GM12878 (cell line): Measurements from ENCODE around the gene GSS. TPM values are rescaled to one million over a fixed set of nuclear protein-coding genes. Genes with fewer than 3 reads are reported as not detected.

Experiments used
- ATAC-seq: fragments of 200-7000 bp; cut with Tn5 transposase; 3 replicates; pipeline ENCODE4 v1.9.1; 2020; ENCODE audit warnings: mild to moderate bottlenecking, moderate library complexity
- BruUV-seq: library from RNA; stranded (reverse); fragments of 400-500 nt; replicated peaks from 2 replicates; lab custom pipeline; 2021; lab: Mats Ljungman, UMichigan
- CTCF ChIA-PET: fragments of 300-600 bp; sonication (Branson Sonifier 250); formaldehyde crosslinking; extraction: SDS; loops from one replicate; lab custom pipeline; 2021; ENCODE audit warnings: inconsistent platforms; lab: Yijun Ruan, JAX
- POLR2A ChIA-PET: fragments of 350-600 bp; formaldehyde crosslinking; extraction: SDS; loops from one replicate; lab custom pipeline; 2021; ENCODE audit warnings: inconsistent platforms; lab: Charles Lee
- RAD21 ChIA-PET: fragments of 300-600 bp; sonication (Branson Sonifier 250); formaldehyde crosslinking; loops from one replicate; lab custom pipeline; 2023; ENCODE audit warnings: antibody characterized with exemption; ENCODE audit not compliant: unreplicated experiment; lab: Charles Lee
- SMC1A ChIA-PET: fragments of 300-600 bp; sonication (Branson Sonifier 250); formaldehyde crosslinking; loops from one replicate; lab custom pipeline; 2023; ENCODE audit not compliant: unreplicated experiment, uncharacterized antibody; lab: Charles Lee
- DNase-seq: peaks from one replicate; pipeline ENCODE4 v3.0.0-alpha.2; 2011; ENCODE audit warnings: low read depth, low spot score
- FAIRE-seq: peaks from 3 replicates; lab custom pipeline; 2011; peaks lifted over from hg19 to GRCh38; lab: Jason Lieb, UNC
- H2AFZ ChIP-seq: 2 replicates; pipeline ENCODE4 v1.6.0; 2011; ENCODE audit warnings: low read depth, low read length, control low read depth; ENCODE audit not compliant: control insufficient read depth
- H3K27ac ChIP-seq: 2 replicates; pipeline ENCODE4 v1.5.1; 2011; ENCODE audit warnings: control low read depth; ENCODE audit not compliant: control insufficient read depth, insufficient read depth
- H3K27me3 ChIP-seq, 2 experiments: replicated peaks in 1 of 2; 2 replicates each; pipeline versions ENCODE4 v1.6.0 to v1.6.1; 2011; ENCODE audit warnings: low read length in 1 of 2; ENCODE audit not compliant: control insufficient read depth in 2 of 2, insufficient read depth in 2 of 2
- H3K36me3 ChIP-seq, 2 experiments: 2 replicates each; pipeline ENCODE4 v1.5.1; 2011; ENCODE audit warnings: low read length in 1 of 2; ENCODE audit not compliant: control insufficient read depth in 2 of 2, insufficient read depth in 2 of 2
- H3K4me1 ChIP-seq: 2 replicates; pipeline ENCODE4 v1.6.1; 2011; ENCODE audit warnings: mild to moderate bottlenecking, low read length, moderate library complexity, mixed read lengths; ENCODE audit not compliant: control insufficient read depth, insufficient read depth
- H3K4me2 ChIP-seq: 2 replicates; pipeline ENCODE4 v1.6.0; 2011; ENCODE audit warnings: control low read depth; ENCODE audit not compliant: control insufficient read depth, insufficient read depth
- H3K4me3 ChIP-seq: fragments of 200-600 bp; sonication (generic); 2 replicates; pipeline ENCODE4 v1.5.1; 2016
- H3K79me2 ChIP-seq: 2 replicates; pipeline ENCODE4 v1.6.0; 2011; ENCODE audit warnings: low read length; ENCODE audit not compliant: control insufficient read depth, insufficient read depth
- H3K9ac ChIP-seq: 2 replicates; pipeline ENCODE4 v1.8.0; 2011; ENCODE audit warnings: low read length, control low read depth, mixed read lengths; ENCODE audit not compliant: control insufficient read depth, insufficient read depth
- H3K9me3 ChIP-seq: replicated peaks from 3 replicates; pipeline ENCODE4 v1.5.1; 2011; ENCODE audit warnings: mild to moderate bottlenecking, low read length; ENCODE audit not compliant: control insufficient read depth, insufficient read depth
- H4K20me1 ChIP-seq: 2 replicates; pipeline ENCODE4 v1.6.0; 2011; ENCODE audit not compliant: control insufficient read depth, insufficient read depth
- CHD2 ChIP-seq: IDR thresholded peaks from 2 replicates; pipeline ENCODE4 v1.6.1; 2011; ENCODE audit warnings: low read depth, low read length, improper control_type of control experiment, borderline replicate concordance
- CUX1 ChIP-seq: IDR thresholded peaks from 2 replicates; pipeline ENCODE4 v1.6.1; 2012; ENCODE audit warnings: improper control_type of control experiment, low read depth, low read length; ENCODE audit not compliant: insufficient replicate concordance
- WGBS: methylation state at CpG from one replicate; pipeline ENCODE4 v1.1.6; 2016; ENCODE audit warnings: low lambda C conversion rate; ENCODE audit not compliant: insufficient replicate concordance, insufficient coverage; ENCODE audit errors: missing lambda C conversion rate; 5-methylcytosine and 5-hydroxymethylcytosine counted together
- in situ Hi-C: fragments of 300-500 bp; cut with MboI; formaldehyde crosslinking; loops from 9 replicates; pipeline ENCODE4 v1.14.3; 2018; ENCODE audit warnings: mixed read lengths
- intact Hi-C: fragments of 100-400 bp; cut with micrococcal nuclease; formaldehyde crosslinking; loops from one replicate; pipeline ENCODE4 v1.14.2; 2022; ENCODE audit not compliant: unreplicated experiment
- polyA plus RNA-seq, 11 experiments: library from polyadenylated mRNA; depleted of rRNA in 4 of 11; unstranded in 6 of 11; stranded (reverse) in 5 of 11; fragments of >200 nt; fragmentation: Nextera tagmentation in 4 of 11; fragmentation: Illumina TruSeq in 1 of 11; extraction: Ambion mirVana in 4 of 11; extraction: Trizol in 1 of 11; gene quantifications; 1 replicate in 1 of 11; 2 replicates in 10 of 11; pipeline versions ENCODE4 v1.2.1 to v1.2.3, GENCODE V29; 2011 to 2016; ENCODE audit warnings: inconsistent platforms in 2 of 11, missing spikeins in 2 of 11, low read depth in 1 of 11
- total RNA-seq, 4 experiments: library from RNA; depleted of rRNA in 3 of 4; stranded (reverse); fragments of >200 nt in 3 of 4; fragmentation: Illumina TruSeq in 1 of 4; extraction: Trizol in 1 of 4; gene quantifications; 2 replicates each; pipeline versions ENCODE4 v1.2.1 to v1.2.3, GENCODE V29; 2013 to 2021

The GSS gene
- total and polyA plus RNA-seq, 10 of the 15 experiments (the other 5 are each of a cell fraction or from before 2014, with no cell fraction given): 12.7 to 120 (median 67.4) TPM

GRCh38 chr20:34980543-34981233 is 25.1 kb upstream of the GSS start:
- ChIA-PET SMC1A (no interaction called here), CTCF (no interaction called here), POLR2A (no interaction called here), RAD21 (no interaction called here)
- intact Hi-C loops: no loop called here
- Histone ChIP-seq H3K4me1 (no peaks in the 10 kb centered on the region), H3K79me2 (no peaks in the 10 kb centered on the region), H3K4me2 (no peak overlapping the region), H2AFZ (no peak overlapping the region), H3K4me3 (no peak overlapping the region), H3K27me3 (no peaks in the 10 kb centered on the region), H3K36me3 (no peaks in the 10 kb centered on the region), H3K9ac (no peak overlapping the region), H4K20me1 (no peaks in the 10 kb centered on the region), H3K9me3 (no peaks in the 10 kb centered on the region), H3K27ac (no peak overlapping the region)
- WGBS: 72% methylated on average over 22 of the region's 22 CpGs
- DNase-seq: no peak
- in situ Hi-C loops: no loop called here
- FAIRE-seq: no peak
- no TSS peak for BruUV-seq
- TF ChIP-seq CUX1 (no peak), CHD2 (no peak)
- ATAC-seq: no peak
